PFSK-1 (cell line): Measurements from ENCODE around the gene MIGA1.

Experiments
- FOXP2 ChIP-seq: optimal IDR thresholded peaks from 2 replicates; pipeline ENCODE3; 2011; ENCODE audit warnings: borderline replicate concordance, control low read depth, inconsistent platforms; ENCODE audit not compliant: insufficient read depth; ENCODE audit errors: extremely low read length, extremely low read depth
- POLR2AphosphoS5 ChIP-seq: IDR thresholded peaks from 2 replicates; pipeline ENCODE4 v1.6.1; 2012; ENCODE audit warnings: low read depth, mild to moderate bottlenecking, control low read depth, low read length, moderate library complexity
- REST ChIP-seq, 2 experiments: IDR thresholded peaks; 2 replicates each; pipeline versions ENCODE4 v1.6.1 to v1.8.0; 2011 to 2012; ENCODE audit warnings: low read depth in 2 of 2, low read length in 2 of 2, control low read depth in 1 of 2, inconsistent platforms in 1 of 2, mild to moderate bottlenecking in 1 of 2, moderate library complexity in 1 of 2; ENCODE audit not compliant: insufficient read depth in 1 of 2
- SIN3A ChIP-seq: IDR thresholded peaks from 2 replicates; pipeline ENCODE4 v1.6.1; 2012; ENCODE audit warnings: mild to moderate bottlenecking, low read length, moderate library complexity, borderline replicate concordance; ENCODE audit not compliant: insufficient read depth
- TAF1 ChIP-seq: IDR thresholded peaks from 2 replicates; pipeline ENCODE4 v1.6.1; 2012; ENCODE audit warnings: low read length, control low read depth, borderline replicate concordance; ENCODE audit not compliant: insufficient read depth

Gene MIGA1

GRCh38 chr1:77859248-77859647 lies 79.8 kb downstream of the MIGA1 start:
- TF ChIP-seq TAF1 = no peak
- no peak for TF ChIP-seq SIN3A
- no peak for TF ChIP-seq FOXP2
- no peak for TF ChIP-seq POLR2AphosphoS5
- no peak for TF ChIP-seq REST (IDR thresholded peaks at IDR 0.05; ENCODE audit: insufficient read depth in 1 of 2, low read depth in 2 of 2, low read length in 2 of 2)

GRCh38 chr1:77866296-77866695 lies 86.8 kb downstream of the MIGA1 start:
- TF ChIP-seq REST (IDR thresholded peaks at IDR 0.05; ENCODE audit: insufficient read depth in 1 of 2, low read depth in 2 of 2, low read length in 2 of 2) = no peak

GRCh38 chr1:77872645-77873044 lies 93.2 kb downstream of the MIGA1 start:
- no peak for TF ChIP-seq SIN3A
- no peak for TF ChIP-seq POLR2AphosphoS5
- TF ChIP-seq TAF1 = no peak

GRCh38 chr1:77873461-77873860 lies 94.0 kb downstream of the MIGA1 start:
- TF ChIP-seq SIN3A (no peak), FOXP2 (no peak), POLR2AphosphoS5 (no peak), TAF1 (no peak), REST (IDR thresholded peaks at IDR 0.05; ENCODE audit: insufficient read depth in 1 of 2, low read depth in 2 of 2, low read length in 2 of 2) (no peak)

- TF ChIP-seq POLR2AphosphoS5 (no peak), SIN3A (no peak), TAF1 (no peak), FOXP2 (no peak), REST (IDR thresholded peaks at IDR 0.05; ENCODE audit: insufficient read depth in 1 of 2, low read depth in 2 of 2, low read length in 2 of 2) (no peak)
Measured at GRCh38 chr1:77874804-77875445, 95.5 kb downstream of the MIGA1 start.
